Measurements from ENCODE around the gene TRPM4. TPM values are rescaled to one million over a fixed set of nuclear protein-coding genes. Genes with fewer than 3 reads are reported as not detected.
"Not testable (repeated sequence)": the region's sequence is repeated elsewhere in the genome, so short reads cannot be mapped to it uniquely, and the experiment has no call there.

Gene TRPM4
- total RNA-seq, 2 donors from 2014 or later, result 15.8 to 28.0 TPM

- DNase-seq (no peak), ATAC-seq (no peak)
- 73 to 88% methylated on average over 3 to 9 of the region's 9 CpGs for WGBS, 2 donors
- no peaks in the 10 kb centered on the region for H3K9me3 ChIP-seq
- H3K4me1 ChIP-seq, result no peaks in the 10 kb centered on the region
- H3K27me3 ChIP-seq, result no peaks in the 10 kb centered on the region
- intact Hi-C loops (cut with DNase I), result loop anchor here (10.0 kb wide), 1 partner anchor 211 kb away; no protein-coding TSS in a partner anchor
- no peaks in the 10 kb centered on the region for H3K36me3 ChIP-seq (replicated peaks in 1 of 2; ENCODE audit: insufficient read depth in 1 of 2, low read depth in 2 of 2)
- no peak for TF ChIP-seq POLR2A (IDR thresholded peaks at IDR 0.05)
- no peak overlapping the region for H3K4me3 ChIP-seq
- H3K27ac ChIP-seq, result no peak overlapping the region
Observed at GRCh38 chr19:49223472-49223871, 65.9 kb downstream of the TRPM4 start.

- intact Hi-C loops (cut with DNase I), result loop anchor here (10.0 kb wide), 1 partner anchor 210 kb away; no protein-coding TSS in a partner anchor
- not testable (repeated sequence) for ATAC-seq, DNase-seq
Observed at GRCh38 chr19:49224441-49224840, 66.8 kb downstream of the TRPM4 start.

GRCh38 chr19:49224879-49225278, 67.3 kb downstream of the TRPM4 start:
- 16 to 20% methylated on average over 8 of the region's 8 CpGs for WGBS, 2 donors
- intact Hi-C loops (cut with DNase I), result loop anchor here (10.0 kb wide), 1 partner anchor 210 kb away; no protein-coding TSS in a partner anchor
- ATAC-seq, result peak; percentile 85

More at GRCh38 chr19:49224441-49224840, 66.8 kb downstream of the TRPM4 start:
- not testable (repeated sequence) for H3K4me3 ChIP-seq; H3K36me3 ChIP-seq (replicated peaks in 1 of 2; ENCODE audit: insufficient read depth in 1 of 2, low read depth in 2 of 2); H3K27me3 ChIP-seq; H3K4me1 ChIP-seq; H3K9me3 ChIP-seq; H3K27ac ChIP-seq
- WGBS, 2 donors, result 71 to 83% methylated on average over 6 to 11 of the region's 11 CpGs

DNA sequence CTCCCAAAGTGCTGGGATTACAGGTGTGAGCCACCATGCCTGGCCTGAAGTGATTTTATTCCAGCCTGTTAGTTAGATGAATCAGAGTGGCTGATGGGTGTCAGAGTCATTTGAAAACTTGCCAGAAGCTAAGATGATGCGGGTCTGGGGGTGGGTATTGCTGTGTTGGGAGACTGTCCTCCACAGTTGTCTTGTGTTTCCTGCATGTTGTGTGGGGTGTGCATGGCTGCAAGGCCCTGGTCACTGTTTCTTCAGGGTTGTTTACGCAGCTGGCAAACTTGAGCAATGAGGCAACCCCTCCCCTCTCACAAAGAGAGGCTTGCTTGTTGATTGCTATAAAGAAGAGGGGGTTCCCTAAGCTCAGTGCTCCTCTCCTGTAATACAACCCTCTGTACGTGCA, 71.8 kb downstream of the TRPM4 start:
- Histone ChIP-seq H3K4me3 (no peak overlapping the region), H3K27me3 (no peaks in the 10 kb centered on the region), H3K36me3 (replicated peaks in 1 of 2; ENCODE audit: insufficient read depth in 1 of 2, low read depth in 2 of 2) (no peaks in the 10 kb centered on the region), H3K27ac (no peak overlapping the region), H3K4me1 (no peaks in the 10 kb centered on the region), H3K9me3 (no peaks in the 10 kb centered on the region)
- ATAC-seq, result no peak
- no peak for TF ChIP-seq CTCF (IDR thresholded peaks at IDR 0.05)
- no peak for TF ChIP-seq POLR2A (IDR thresholded peaks at IDR 0.05)
- 88 to 90% methylated on average over 1 to 3 of the region's 3 CpGs for WGBS, 2 donors
- intact Hi-C loops (cut with DNase I), result loop anchor here (10.0 kb wide), 1 partner anchor 205 kb away; no protein-coding TSS in a partner anchor
- no peak for DNase-seq

More at GRCh38 chr19:49224879-49225278, 67.3 kb downstream of the TRPM4 start:
- Histone ChIP-seq H3K36me3 (replicated peaks in 1 of 2; ENCODE audit: insufficient read depth in 1 of 2, low read depth in 2 of 2) (no peaks in the 10 kb centered on the region), H3K4me1 (no peaks in the 10 kb centered on the region), H3K9me3 (no peaks in the 10 kb centered on the region), H3K4me3 (no peak overlapping the region), H3K27ac (no peak overlapping the region), H3K27me3 (no peaks in the 10 kb centered on the region)
- peak in 6 of 7 experiments; percentile 33 to 67 (median 55) for TF ChIP-seq CTCF (IDR thresholded peaks at IDR 0.05)
- no peak for TF ChIP-seq POLR2A (IDR thresholded peaks at IDR 0.05)
- DNase-seq, result peak; percentile 66 to 74 (median 69)

GRCh38 chr19:49231389-49231788, 73.8 kb downstream of the TRPM4 start:
- H3K27me3 ChIP-seq, result no peaks in the 10 kb centered on the region
- TF ChIP-seq POLR2A (IDR thresholded peaks at IDR 0.05) (no peak), CTCF (IDR thresholded peaks at IDR 0.05) (no peak)
- H3K4me1 ChIP-seq, result no peaks in the 10 kb centered on the region
- no peak for ATAC-seq
- H3K36me3 ChIP-seq (replicated peaks in 1 of 2; ENCODE audit: insufficient read depth in 1 of 2, low read depth in 2 of 2), result no peaks in the 10 kb centered on the region
- no peak overlapping the region for H3K4me3 ChIP-seq
- DNase-seq, result no peak
- no peaks in the 10 kb centered on the region for H3K9me3 ChIP-seq
- 67 to 86% methylated on average over 1 to 7 of the region's 7 CpGs for WGBS, 2 donors
- intact Hi-C loops (cut with DNase I), result no loop called here
- H3K27ac ChIP-seq, result no peak overlapping the region

- H3K27me3 ChIP-seq, result no peaks in the 10 kb centered on the region
- H3K27ac ChIP-seq, result no peak overlapping the region
- DNase-seq, result no peak
- intact Hi-C loops (cut with DNase I), result no loop called here
- H3K4me3 ChIP-seq, result no peak overlapping the region
- H3K9me3 ChIP-seq, result no peaks in the 10 kb centered on the region
- no peaks in the 10 kb centered on the region for H3K4me1 ChIP-seq
- whole genome bisulfite sequencing, 2 donors, result 56 to 87% methylated on average over 9 of the region's 9 CpGs
- no peak for TF ChIP-seq POLR2A (IDR thresholded peaks at IDR 0.05)
- no peak for TF ChIP-seq CTCF (IDR thresholded peaks at IDR 0.05)
- no peak for ATAC-seq
- H3K36me3 ChIP-seq (replicated peaks in 1 of 2; ENCODE audit: insufficient read depth in 1 of 2, low read depth in 2 of 2), result no peaks in the 10 kb centered on the region
Observed at GRCh38 chr19:49231804-49232203, 74.2 kb downstream of the TRPM4 start.

Data from body of pancreas (tissue), 4 donors.